Body of pancreas (tissue), 4 donors: ENCODE measurements around the gene PEX14.

ENCODE experiments used
- CTCF ChIP-seq, 7 experiments: fragments of 450-650 bp in 4 of 7; fragments of 200-600 bp in 3 of 7; sonication (generic) in 3 of 7; IDR thresholded peaks; one replicate each; pipeline ENCODE4 v1.5.1; 2016 to 2019; ENCODE audit warnings: antibody characterized with exemption in 7 of 7
- POLR2A ChIP-seq, 3 donors: fragments of 450-650 bp; IDR thresholded peaks; one replicate each; pipeline ENCODE4 v1.6.1; 2016; ENCODE audit warnings: antibody characterized with exemption in 3 of 3, mild to moderate bottlenecking in 2 of 3

- no peak for TF ChIP-seq CTCF (IDR thresholded peaks at IDR 0.05)
- TF ChIP-seq POLR2A (IDR thresholded peaks at IDR 0.05), result no peak
Observed at GRCh38 chr1:10449751-10450150, 25.0 kb upstream of the PEX14 start, which contains the start of gene CORT.
